NCI-H128 (cell line): ENCODE results near the gene LRMDA.
A peak's percentile ranks its signal among the peaks of the same experiment; 100 is the strongest.
"Not testable (repeated sequence)": the region's sequence is repeated elsewhere in the genome, so short reads cannot be mapped to it uniquely, and the experiment has no call there.

ENCODE experiments used
- DNase-seq: peaks from one replicate; lab custom pipeline; 2025; ENCODE audit not compliant: unreplicated experiment; lab: John Stamatoyannopoulos, UW

LRMDA gene

GRCh38 chr10:76055963-76056362 is 624.5 kb downstream of the LRMDA start:
- DNase-seq = no peak

- not testable (repeated sequence) for DNase-seq
Measured at GRCh38 chr10:76060993-76061392, 629.6 kb downstream of the LRMDA start.

- no peak for DNase-seq
Measured at GRCh38 chr10:76066457-76066856, 635.0 kb downstream of the LRMDA start.

GRCh38 chr10:76067447-76067846 is 636.0 kb downstream of the LRMDA start:
- no peak for DNase-seq

- DNase-seq = no peak
Measured at GRCh38 chr10:76068856-76069255, 637.4 kb downstream of the LRMDA start.

GRCh38 chr10:76070916-76071315 is 639.5 kb downstream of the LRMDA start:
- DNase-seq = no peak

- DNase-seq = no peak
Measured at GRCh38 chr10:76071653-76072365, 640.4 kb downstream of the LRMDA start.

GRCh38 chr10:76072384-76072783 is 641.0 kb downstream of the LRMDA start:
- DNase-seq = no peak

GRCh38 chr10:76073524-76073923 is 642.1 kb downstream of the LRMDA start:
- no peak for DNase-seq

GRCh38 chr10:76074659-76075058 is 643.2 kb downstream of the LRMDA start:
- no peak for DNase-seq

- DNase-seq = no peak
Measured at GRCh38 chr10:76080451-76080850, 649.0 kb downstream of the LRMDA start.

GRCh38 chr10:76080991-76081390 is 649.6 kb downstream of the LRMDA start:
- no peak for DNase-seq

GRCh38 chr10:76082232-76082631 is 650.8 kb downstream of the LRMDA start:
- no peak for DNase-seq

- DNase-seq = no peak
Measured at GRCh38 chr10:76082956-76083355, 651.5 kb downstream of the LRMDA start.

- no peak for DNase-seq
Measured at GRCh38 chr10:76085002-76085816, 653.8 kb downstream of the LRMDA start.

- no peak for DNase-seq
Measured at GRCh38 chr10:76085817-76086167, 654.4 kb downstream of the LRMDA start.

GRCh38 chr10:76086170-76086760 is 654.8 kb downstream of the LRMDA start:
- DNase-seq = no peak

- DNase-seq = peak; percentile 2
Measured at GRCh38 chr10:76086761-76087639, 655.6 kb downstream of the LRMDA start.

- DNase-seq = no peak
Measured at GRCh38 chr10:76088008-76088407, 656.6 kb downstream of the LRMDA start.

- no peak for DNase-seq
Measured at GRCh38 chr10:76088980-76089379, 657.6 kb downstream of the LRMDA start.

- no peak for DNase-seq
Measured at GRCh38 chr10:76089556-76090180, 658.2 kb downstream of the LRMDA start.
